Hematopoietic multipotent progenitor cell treated with erythropoietin and hydrocortisone succinate and interleukin-3 and kit ligand, for 6 days (in vitro differentiated cells): ENCODE results near the gene COL7A1.
"Not testable (repeated sequence)": the region's sequence is repeated elsewhere in the genome, so short reads cannot be mapped to it uniquely, and the experiment has no call there.

ENCODE experiments used
- DNase-seq: peaks from one replicate; pipeline ENCODE4 v3.0.0-alpha.2; 2015

COL7A1 gene

GRCh38 chr3:48535578-48535977, 59.6 kb downstream of the COL7A1 start:
- DNase-seq: no peak

GRCh38 chr3:48532977-48533337, 62.2 kb downstream of the COL7A1 start:
- DNase-seq: no peak

GRCh38 chr3:48532271-48532976, 62.7 kb downstream of the COL7A1 start:
- no peak for DNase-seq

- DNase-seq: not testable (repeated sequence)
Measured at GRCh38 chr3:48530701-48531100, 64.4 kb downstream of the COL7A1 start.

- peak; percentile 73 for DNase-seq
Measured at GRCh38 chr3:48528754-48529153, 66.4 kb downstream of the COL7A1 start.

- no peak for DNase-seq
Measured at GRCh38 chr3:48528048-48528447, 67.1 kb downstream of the COL7A1 start.

- DNase-seq: no peak
Measured at GRCh38 chr3:48524970-48525369, 70.2 kb downstream of the COL7A1 start.

GRCh38 chr3:48521635-48522034, 73.5 kb downstream of the COL7A1 start:
- DNase-seq: no peak

- no peak for DNase-seq
Measured at GRCh38 chr3:48519277-48519643, 75.9 kb downstream of the COL7A1 start.

- no peak for DNase-seq
Measured at GRCh38 chr3:48518638-48519276, 76.4 kb downstream of the COL7A1 start.

- no peak for DNase-seq
Measured at GRCh38 chr3:48518069-48518468, 77.1 kb downstream of the COL7A1 start.

GRCh38 chr3:48516571-48516970, 78.6 kb downstream of the COL7A1 start:
- DNase-seq: no peak

- peak; percentile 15 for DNase-seq
Measured at GRCh38 chr3:48514431-48515227, 80.5 kb downstream of the COL7A1 start.
